NT2/D1 (cell line): ENCODE data around the gene ZBTB46.

Experiments used
- DNase-seq: peaks from one replicate; pipeline ENCODE4 v3.0.0-alpha.2; 2011; ENCODE audit warnings: low read depth, low spot score
- H3K27me3 ChIP-seq: 2 replicates; pipeline ENCODE4 v1.6.0; 2011; ENCODE audit warnings: mild to moderate bottlenecking; ENCODE audit not compliant: insufficient read length, insufficient read depth
- H3K36me3 ChIP-seq: 2 replicates; pipeline ENCODE4 v1.6.1; 2011; ENCODE audit warnings: mild to moderate bottlenecking, low read length, mixed read lengths; ENCODE audit not compliant: insufficient read depth, insufficient read length
- H3K4me1 ChIP-seq: 2 replicates; pipeline ENCODE4 v1.5.1; 2011; ENCODE audit not compliant: insufficient read depth, insufficient read length
- H3K4me3 ChIP-seq: 2 replicates; pipeline ENCODE4 v1.5.1; 2011; ENCODE audit warnings: low read depth; ENCODE audit not compliant: insufficient read length
- H3K9ac ChIP-seq: 2 replicates; pipeline ENCODE4 v1.6.0; 2011; ENCODE audit warnings: low read depth; ENCODE audit not compliant: insufficient read length
- H3K9me3 ChIP-seq: 2 replicates; pipeline ENCODE4 v1.5.1; 2011; ENCODE audit warnings: mild to moderate bottlenecking, low read length; ENCODE audit not compliant: insufficient read depth
- SUZ12 ChIP-seq: IDR thresholded peaks from 2 replicates; pipeline ENCODE4 v1.6.1; 2011; ENCODE audit not compliant: insufficient read length, insufficient read depth; ENCODE audit errors: extremely low read depth
- YY1 ChIP-seq: IDR thresholded peaks from 2 replicates; pipeline ENCODE4 v1.6.1; 2011; ENCODE audit not compliant: insufficient read length, insufficient read depth
- ZNF274 ChIP-seq: IDR thresholded peaks from 2 replicates; pipeline ENCODE4 v1.6.1; 2011; ENCODE audit warnings: mild to moderate bottlenecking, low read depth, low read length

The ZBTB46 gene

GRCh38 chr20:63718996-63719395 lies 112.1 kb downstream of the ZBTB46 start:
- no peak overlapping the region for H3K9ac ChIP-seq
- no peaks in the 10 kb centered on the region for H3K4me1 ChIP-seq
- H3K4me3 ChIP-seq = no peak overlapping the region
- DNase-seq = no peak
- H3K27me3 ChIP-seq = no peaks in the 10 kb centered on the region
- peaks cover 14% of the 10 kb centered on the region; the same call in 1 of the 2 replicates for H3K9me3 ChIP-seq
- H3K36me3 ChIP-seq = peaks cover 59% of the 10 kb centered on the region
- TF ChIP-seq ZNF274 (no peak), SUZ12 (no peak), YY1 (no peak)

- H3K4me3 ChIP-seq = no peak overlapping the region
- TF ChIP-seq YY1 = no peak
- TF ChIP-seq SUZ12 = no peak
- TF ChIP-seq ZNF274 = no peak
- DNase-seq = no peak
- H3K27me3 ChIP-seq = no peaks in the 10 kb centered on the region
- peaks cover 15% of the 10 kb centered on the region; the same call in 1 of the 2 replicates for H3K9me3 ChIP-seq
- H3K4me1 ChIP-seq = no peaks in the 10 kb centered on the region
- H3K36me3 ChIP-seq = peaks cover 67% of the 10 kb centered on the region
- H3K9ac ChIP-seq = no peak overlapping the region
These were observed 116.2 kb downstream of the ZBTB46 start for GRCh38 chr20:63714858-63715257.

- H3K9me3 ChIP-seq = peaks cover 15% of the 10 kb centered on the region; the same call in 1 of the 2 replicates
- TF ChIP-seq SUZ12 = no peak
- no peak for TF ChIP-seq YY1
- no peak for TF ChIP-seq ZNF274
- no peaks in the 10 kb centered on the region for H3K27me3 ChIP-seq
- H3K4me1 ChIP-seq = peaks cover 3% of the 10 kb centered on the region
- H3K36me3 ChIP-seq = peaks cover 69% of the 10 kb centered on the region
- no peak overlapping the region for H3K4me3 ChIP-seq
- no peak overlapping the region for H3K9ac ChIP-seq
- DNase-seq = no peak
These were observed 118.9 kb downstream of the ZBTB46 start for GRCh38 chr20:63712191-63712590.

- H3K9ac ChIP-seq = no peak overlapping the region
- DNase-seq = no peak
- H3K9me3 ChIP-seq = peaks cover 15% of the 10 kb centered on the region; the same call in 1 of the 2 replicates
- H3K27me3 ChIP-seq = no peaks in the 10 kb centered on the region
- peaks cover 7% of the 10 kb centered on the region for H3K4me1 ChIP-seq
- H3K4me3 ChIP-seq = no peak overlapping the region
- H3K36me3 ChIP-seq = peaks cover 72% of the 10 kb centered on the region
- TF ChIP-seq ZNF274 (no peak), YY1 (no peak), SUZ12 (no peak)
These were observed 119.9 kb downstream of the ZBTB46 start for GRCh38 chr20:63711085-63711645.

GRCh38 chr20:63709149-63709527 lies 121.9 kb downstream of the ZBTB46 start:
- H3K9me3 ChIP-seq = peaks cover 3% of the 10 kb centered on the region; the same call in 1 of the 2 replicates
- TF ChIP-seq ZNF274 (no peak), YY1 (no peak), SUZ12 (no peak)
- H3K4me1 ChIP-seq = peaks cover 9% of the 10 kb centered on the region
- no peaks in the 10 kb centered on the region for H3K27me3 ChIP-seq
- no peak for DNase-seq
- peak overlapping the region; percentile 96 for H3K9ac ChIP-seq
- peak overlapping the region; percentile 96 for H3K4me3 ChIP-seq
- peaks cover 77% of the 10 kb centered on the region for H3K36me3 ChIP-seq

- no peak for TF ChIP-seq ZNF274
- no peak for TF ChIP-seq SUZ12
- no peak for TF ChIP-seq YY1
- Histone ChIP-seq H3K4me1 (peaks cover 9% of the 10 kb centered on the region), H3K27me3 (no peaks in the 10 kb centered on the region), H3K9ac (peak overlapping the region; percentile 96), H3K36me3 (peaks cover 77% of the 10 kb centered on the region), H3K4me3 (peak overlapping the region; percentile 96), H3K9me3 (no peaks in the 10 kb centered on the region)
- no peak for DNase-seq
These were observed 122.5 kb downstream of the ZBTB46 start for GRCh38 chr20:63708301-63709148.

- Histone ChIP-seq H3K27me3 (no peaks in the 10 kb centered on the region), H3K9me3 (no peaks in the 10 kb centered on the region), H3K9ac (peak within 1 kb of the TSS; percentile 96), H3K36me3 (peaks cover 81% of the 10 kb centered on the region), H3K4me1 (peaks cover 10% of the 10 kb centered on the region), H3K4me3 (peak within 1 kb of the TSS; percentile 96)
- no peak for TF ChIP-seq ZNF274
- no peak for TF ChIP-seq SUZ12
- TF ChIP-seq YY1 = no peak
- DNase-seq = peak; percentile 88
These were observed 123.3 kb downstream of the ZBTB46 start, which contains the start of the genes ARFRP1 and ZGPAT for GRCh38 chr20:63707558-63708300. ARFRP1 (minus strand) TSS chr20:63707976; CDS start chr20:63707091, 885 bp downstream. ZGPAT (plus strand) TSS chr20:63708039; CDS start chr20:63708581, 542 bp downstream.
